Anterior cingulate cortex (tissue), 58 donors: ENCODE measurements around the gene TPX2.
A peak's percentile ranks its signal among the peaks of the same experiment; 100 is the strongest.

ENCODE experiments used
- DNase-seq, 58 donors: peaks; one replicate each; lab custom pipeline; 2025; lab: John Stamatoyannopoulos, UW

TPX2 gene

DNA sequence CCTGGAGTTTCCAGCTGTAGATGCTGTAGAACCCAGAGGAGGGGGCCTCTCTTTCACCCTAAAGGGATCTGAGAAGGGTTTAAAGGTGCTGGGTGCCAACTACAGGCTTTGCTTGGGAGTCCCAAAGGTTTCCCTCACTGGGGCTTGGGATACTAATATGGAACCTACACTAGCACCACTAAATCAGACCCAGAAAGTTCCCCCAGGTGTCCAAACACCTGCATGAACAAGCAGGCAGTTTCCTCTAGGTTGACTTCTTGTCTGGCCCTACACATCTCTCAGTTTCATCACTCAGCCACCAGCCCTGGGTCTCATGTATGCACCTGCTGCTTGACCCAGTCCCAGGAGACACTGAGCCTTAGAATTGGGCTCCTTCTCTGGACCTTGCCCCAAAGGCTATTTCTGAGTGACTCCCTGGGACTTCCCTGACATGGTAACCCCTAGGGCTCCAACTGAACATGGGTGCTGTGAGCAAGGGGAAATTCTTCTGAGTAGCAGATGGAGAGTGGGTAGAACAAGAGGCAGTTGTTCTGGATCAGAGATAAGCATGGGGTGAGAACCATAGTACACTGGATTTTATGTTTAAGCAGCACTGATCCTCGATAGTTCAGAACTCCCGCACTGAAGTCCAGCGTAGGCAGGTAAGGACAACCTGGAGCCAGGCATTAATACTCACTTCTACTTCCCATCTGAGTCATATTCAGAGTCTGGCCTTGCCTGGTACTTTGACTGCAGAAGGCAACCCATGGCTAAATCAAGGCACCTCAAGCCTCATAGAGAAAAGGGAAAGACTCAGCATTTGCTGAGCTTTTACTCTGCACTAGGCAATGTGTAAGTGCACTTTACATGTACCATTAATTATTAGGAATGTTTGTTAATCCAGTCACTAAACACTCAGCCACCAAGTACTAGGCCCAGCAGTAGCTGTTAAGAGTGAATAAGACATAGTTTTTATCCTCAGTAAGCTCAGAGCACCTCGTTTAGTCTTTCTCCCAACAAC, 33.2 kb upstream of the TPX2 start:
- DNase-seq: no peak

DNA sequence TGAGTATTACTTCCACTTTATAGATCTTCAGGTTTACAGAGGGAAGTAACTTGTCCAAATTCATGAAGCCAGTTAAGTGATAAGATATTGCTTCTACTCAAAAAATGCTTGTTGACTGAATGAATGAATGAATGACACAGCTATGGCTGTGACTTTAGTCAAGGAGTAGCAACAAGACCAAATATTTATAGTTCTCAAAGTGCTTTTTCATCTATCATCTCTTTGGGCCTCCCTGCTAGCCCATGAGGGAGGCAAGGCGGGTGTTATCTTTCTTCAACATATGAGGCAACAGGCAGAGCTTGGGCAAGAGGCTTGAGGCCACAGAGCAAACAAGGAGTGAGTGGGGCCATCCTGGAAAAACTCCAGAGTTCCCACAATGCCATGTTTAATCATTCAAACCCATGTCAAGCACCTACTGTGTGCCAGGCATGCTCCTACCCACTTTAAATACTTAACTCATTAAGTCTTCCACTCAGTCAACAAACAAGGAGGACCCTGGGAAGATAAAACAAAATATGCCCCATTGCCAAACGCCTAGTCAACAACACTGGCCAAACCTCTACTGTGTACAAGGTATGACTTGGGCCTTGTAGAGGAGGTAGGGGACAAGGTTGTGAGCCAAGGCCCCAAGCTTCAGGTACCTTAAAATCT, 32.4 kb upstream of the TPX2 start:
- no peak for DNase-seq

DNA sequence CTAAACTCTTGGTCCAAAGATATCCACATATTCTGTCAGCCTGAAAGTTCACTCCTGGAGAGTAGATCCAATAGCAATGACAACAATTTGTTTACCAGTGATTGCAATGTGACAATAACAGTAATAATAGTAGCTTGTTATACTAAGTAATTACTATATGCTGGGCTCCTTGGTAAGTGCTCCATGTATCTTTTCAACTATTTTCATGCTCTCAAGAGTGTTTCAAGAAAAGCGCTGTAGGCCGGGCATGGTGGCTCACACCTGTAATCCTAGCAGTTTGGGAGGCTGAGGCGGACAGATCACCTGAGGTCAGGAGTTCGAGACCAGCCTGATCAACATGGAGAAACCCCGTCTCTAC, 31.9 kb upstream of the TPX2 start:
- DNase-seq: no peak

DNA sequence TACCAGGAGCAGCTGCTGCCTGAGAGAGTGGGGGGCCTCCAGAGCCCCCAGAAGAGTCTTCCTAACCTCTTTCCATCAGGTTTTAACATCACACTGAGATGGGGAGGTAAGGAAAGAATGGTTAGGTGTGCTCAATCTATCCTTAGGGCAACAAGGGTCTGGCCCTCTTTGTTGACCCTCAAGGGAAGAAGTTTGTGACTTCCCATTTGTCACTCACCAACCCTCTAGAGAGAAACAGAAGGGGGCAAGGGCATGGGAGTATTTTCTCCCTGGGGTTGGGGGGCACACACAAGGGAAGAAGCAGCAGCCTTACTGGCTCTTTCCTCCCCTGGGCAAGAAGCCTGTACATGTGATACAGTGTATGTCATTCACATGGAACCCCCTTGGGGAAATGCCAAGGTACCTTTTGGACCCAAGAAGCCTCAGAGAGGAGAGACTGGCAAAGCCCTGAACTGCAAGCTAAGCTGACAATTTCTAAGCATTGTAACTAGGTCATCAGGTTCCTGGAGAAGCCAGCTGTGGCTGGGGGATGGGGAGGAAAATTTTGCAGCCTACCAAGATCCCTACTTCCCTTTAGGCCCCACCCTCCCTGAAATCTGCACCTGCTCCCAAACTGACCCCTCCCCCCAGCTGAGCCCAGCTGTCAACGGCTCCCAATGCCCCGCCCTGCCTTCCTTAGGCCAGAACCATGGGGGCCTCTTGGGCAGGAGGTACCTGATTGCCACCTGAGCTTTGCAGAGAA, 30.9 kb upstream of the TPX2 start:
- peak in 19 of 58 donors; percentile 5 to 54 (median 23) for DNase-seq

DNA sequence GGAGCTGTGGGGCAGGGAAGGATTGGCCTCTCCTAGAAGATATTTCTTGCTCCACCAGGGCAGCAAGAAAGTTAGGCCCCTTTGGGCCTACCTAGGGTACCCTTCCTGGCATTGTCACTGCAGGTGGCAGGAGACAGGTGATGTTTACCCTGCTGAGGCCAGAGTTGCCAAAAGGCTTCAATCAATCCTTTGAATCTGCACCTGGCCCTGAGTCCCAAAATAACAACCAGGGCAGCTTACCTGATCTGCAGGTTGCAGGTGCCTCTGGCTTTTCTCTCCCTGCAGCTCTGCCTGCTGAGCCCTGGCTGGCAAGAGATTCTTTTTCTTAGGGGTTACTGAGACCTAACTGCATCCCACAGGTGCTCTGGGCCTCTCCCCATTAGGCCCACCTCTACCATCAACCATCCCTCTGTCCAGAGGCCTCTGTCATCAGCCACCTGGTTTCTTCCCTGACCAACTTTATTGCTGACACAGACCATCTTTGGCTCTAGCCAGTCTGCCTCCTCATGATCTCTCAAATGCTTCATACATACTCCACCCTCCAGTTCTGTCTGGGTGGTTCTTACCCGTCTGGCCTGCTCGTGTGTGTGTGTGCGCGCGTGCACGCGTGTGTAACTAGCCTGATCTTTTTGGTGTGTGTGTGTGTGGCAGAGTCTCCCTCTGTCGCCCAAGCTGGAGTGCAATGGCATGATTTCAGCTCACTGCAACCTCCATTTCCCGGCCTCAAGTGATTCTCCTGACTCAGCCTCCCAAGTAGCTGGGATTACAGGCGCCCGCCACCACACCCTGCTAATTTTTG, 30.2 kb upstream of the TPX2 start:
- DNase-seq: no peak

DNA sequence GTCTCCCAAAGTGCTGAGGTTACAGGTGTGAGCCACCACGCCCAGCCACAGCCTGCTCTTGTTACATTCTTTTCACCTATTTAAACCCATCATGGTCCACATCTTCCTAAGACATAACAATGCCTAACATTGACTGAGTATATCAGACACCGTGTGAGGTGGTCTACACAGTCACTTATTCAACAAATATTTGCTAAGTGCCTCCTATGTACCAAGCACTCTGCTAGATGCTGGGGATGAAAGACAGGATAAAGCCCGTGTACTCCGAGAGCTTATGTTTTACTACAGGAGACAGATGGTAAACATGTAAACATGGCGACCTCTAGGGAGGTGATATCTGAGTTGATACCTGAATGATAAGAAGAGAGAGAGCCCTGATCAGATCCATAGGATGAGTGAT, 29.2 kb upstream of the TPX2 start:
- no peak for DNase-seq

DNA sequence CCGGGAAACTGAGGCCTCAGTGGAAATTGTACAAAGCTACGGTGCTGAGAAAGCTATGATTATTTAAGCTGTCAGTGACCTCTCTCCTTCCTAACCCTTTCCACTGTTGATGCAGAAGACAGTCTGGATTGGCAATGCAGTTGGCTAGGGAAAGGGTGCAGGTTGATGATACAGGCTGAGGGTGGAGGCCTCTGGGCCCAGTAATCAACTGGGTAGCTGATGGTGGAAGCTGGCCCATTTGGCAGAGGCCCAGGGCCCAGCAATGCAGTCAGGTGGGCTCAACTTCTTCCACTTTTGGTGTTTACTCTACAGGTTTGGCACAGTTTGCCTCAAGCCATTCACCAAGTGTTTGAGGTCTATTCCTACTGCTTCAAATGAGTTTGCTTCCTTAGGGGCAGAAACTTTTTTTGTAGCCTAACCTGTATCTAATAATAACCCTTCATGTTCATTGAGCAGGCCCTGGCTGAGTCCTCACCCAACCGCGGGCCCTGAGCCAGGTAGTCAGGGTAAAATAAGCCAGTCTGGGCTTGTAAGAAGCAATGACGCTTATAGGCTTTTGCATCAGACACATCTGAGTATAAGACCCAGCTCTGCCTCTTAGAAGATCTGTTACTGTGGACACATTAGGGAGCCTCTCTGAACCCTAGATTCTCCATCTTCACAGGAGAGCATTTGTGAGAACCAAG, 28.5 kb upstream of the TPX2 start:
- peak in 3 of 58 donors; percentile 4 to 24 (median 18) for DNase-seq

DNA sequence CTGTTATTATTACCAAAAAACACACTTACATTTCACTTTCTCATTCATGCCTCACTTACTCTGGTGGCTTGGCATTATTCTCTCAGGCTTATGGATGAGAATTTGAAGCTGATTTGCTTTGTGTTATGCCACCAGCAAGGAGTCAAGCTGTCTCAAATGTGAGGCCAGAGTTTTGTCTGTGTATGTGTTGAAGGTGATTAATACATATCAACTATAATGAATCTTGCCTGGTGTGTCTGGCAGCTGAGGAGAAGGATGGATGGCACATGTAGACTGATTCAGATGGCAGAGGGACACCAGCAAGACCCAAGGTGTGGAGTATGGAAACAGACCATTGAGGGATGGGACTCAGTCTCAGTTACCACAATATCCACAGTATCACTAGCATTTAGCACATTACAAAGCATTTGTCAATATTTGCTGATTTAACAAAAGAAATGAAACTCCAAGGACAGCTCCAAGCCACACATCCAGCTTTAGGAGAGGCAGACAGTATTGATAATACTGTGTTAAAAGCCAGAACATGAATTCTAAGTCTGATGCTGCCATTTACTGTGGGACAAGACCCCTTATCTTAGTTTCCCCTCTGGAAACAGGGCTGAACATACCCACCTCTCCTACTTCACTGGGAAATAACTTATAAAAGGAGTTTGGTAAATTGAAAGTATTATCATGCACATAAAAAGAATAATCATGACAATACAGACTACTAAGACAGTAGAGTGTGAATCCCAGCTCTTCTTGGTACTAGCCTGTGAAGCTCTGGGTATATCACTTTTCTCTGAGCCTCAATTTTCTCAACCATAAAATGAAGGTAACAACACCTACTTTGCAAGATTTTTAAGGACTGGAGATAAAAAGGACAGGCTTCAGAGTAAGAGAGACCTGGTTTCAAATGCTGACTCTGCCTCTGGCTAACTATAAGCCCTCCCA, 27.6 kb upstream of the TPX2 start:
- peak in 1 of 58 donors; percentile 13 for DNase-seq

DNA sequence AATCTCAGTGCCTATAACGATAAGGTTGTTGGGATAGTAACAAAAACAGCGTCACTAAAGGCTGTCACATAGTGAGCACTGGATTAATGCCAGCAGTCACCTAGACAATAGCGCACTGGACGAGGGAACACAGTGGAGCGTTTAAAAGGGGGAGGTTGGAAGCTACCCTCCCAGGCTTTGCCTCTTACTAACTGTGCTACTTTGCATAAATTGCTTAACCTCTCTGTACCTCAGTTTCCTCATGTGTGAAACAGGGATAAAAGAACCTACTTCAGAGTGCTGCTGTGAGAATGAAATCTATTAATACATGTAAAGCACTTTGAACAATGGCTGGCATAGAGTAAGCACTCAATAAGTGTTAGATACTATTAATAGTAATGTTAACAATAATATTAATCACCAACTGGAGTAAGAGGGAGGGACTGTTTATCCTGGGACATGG, 27.0 kb upstream of the TPX2 start:
- peak in 8 of 58 donors; percentile 7 to 44 (median 25) for DNase-seq

DNA sequence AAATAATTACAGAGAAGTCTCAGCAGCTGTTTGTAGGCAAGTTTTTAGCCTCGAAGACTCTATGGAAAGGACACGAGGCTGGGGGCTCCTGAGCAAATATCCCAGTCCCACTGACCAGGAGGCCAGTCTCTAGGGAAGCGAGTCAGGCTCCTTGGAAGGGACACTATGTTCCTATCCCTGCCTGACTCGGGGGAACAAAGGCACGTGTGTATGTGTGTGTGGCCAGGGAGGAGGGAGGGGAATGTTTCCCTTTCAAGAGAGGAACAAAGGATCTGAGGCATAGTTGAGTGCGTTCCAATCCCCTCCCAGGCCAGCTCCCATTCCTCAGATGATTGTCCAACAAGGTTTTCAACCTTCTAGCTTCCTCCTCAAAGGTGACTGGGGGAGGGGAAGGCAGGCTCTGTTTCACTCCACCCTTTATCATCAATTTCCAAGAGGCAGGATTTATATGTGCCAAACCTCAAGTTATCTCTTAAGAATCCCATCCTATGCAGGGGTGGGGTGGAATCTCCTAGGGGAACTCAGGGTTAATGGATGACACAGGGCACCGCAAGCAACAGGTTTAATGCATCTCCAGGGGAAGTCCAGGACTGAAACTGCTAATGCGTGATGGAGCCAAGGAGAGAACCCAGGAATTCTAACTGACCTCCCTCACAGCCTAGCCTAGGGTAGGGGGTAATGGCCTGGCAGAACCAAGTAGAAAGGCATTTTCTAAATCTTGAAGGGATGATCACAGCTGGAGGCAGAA, 26.4 kb upstream of the TPX2 start:
- peak in 53 of 58 donors; percentile 10 to 92 (median 70) for DNase-seq

DNA sequence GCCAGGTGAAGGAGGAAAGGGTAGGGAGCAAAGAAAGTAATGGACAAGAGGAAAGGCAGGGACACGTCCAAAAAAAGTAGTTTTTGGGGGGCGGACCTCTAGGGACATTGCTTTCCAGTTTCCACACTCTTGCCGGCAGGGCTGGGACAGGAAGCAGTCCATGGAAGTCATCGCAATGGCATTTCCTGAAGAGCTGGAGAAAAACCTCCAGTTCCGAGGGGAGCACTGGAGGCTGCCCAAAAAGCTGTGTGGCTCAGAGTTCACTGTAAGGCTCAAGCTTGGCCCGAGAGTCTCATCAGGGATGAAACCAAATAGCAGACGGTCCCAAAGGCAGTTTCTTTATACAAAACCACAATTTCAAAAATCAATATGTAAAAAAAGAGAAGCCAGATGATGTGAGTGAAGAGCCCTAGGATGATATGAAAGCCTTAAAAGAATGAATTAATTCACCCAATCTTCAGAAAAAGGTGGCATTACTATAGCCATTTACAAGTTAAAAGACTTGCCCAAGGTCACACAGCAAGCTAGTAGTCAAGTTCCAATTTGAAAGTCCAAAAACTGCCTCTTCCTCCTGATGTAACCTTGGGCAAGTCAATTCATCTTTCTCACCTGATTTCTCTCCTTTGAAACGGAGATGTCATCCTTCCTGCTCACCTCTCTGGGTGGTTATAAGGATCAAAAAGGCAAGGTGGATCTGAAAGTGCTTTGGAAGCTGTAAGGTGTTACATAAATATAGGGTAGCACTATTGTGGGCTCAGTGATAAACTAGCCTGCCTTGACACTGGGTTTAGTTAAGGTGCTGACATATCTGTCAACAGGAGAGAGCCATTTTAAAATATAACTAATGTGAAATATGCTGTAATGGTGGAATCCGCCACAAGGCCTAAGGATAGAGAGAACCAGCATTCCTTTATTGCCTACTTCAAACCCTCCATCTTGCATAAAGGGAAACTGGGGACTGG, 25.5 kb upstream of the TPX2 start:
- DNase-seq: peak in 2 of 58 donors; percentile 21 to 26

DNA sequence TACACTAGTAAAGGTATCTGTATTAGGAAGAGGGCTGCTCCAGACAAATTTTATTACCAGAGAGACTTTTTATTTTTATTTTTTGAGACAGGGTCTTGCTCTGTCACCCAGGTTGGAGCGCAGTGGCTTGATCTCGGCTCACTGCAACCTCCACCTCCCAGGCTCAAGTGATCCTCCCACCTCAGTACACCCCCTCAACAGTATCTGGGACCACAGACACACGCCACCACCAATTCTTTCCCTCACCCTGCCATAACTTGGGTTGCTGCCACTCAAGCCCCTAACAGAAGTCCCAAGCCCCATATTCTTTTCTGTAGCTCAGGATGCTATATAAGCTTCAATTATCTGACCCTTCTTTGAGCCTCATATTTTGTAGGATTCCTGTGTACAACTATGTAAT, 23.3 kb upstream of the TPX2 start:
- DNase-seq: no peak

DNA sequence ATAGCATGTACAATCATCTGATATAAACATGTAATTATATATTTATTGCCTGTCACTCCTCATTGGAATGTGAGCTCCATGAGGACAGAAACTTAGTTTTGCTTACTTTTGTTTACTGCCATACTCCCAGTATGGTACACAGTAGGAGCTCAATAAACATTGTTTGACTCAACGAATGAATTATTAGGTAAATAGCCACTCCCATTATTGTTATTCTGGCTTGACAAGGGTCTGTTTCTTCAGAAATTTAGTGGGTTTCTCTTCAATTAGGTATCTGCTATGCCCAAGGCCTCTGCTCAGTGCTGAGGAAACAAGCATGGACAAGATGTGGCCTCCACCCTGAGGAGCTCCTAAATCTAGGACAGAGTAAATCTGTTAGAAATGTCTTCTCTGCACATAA, 22.7 kb upstream of the TPX2 start:
- no peak for DNase-seq

DNA sequence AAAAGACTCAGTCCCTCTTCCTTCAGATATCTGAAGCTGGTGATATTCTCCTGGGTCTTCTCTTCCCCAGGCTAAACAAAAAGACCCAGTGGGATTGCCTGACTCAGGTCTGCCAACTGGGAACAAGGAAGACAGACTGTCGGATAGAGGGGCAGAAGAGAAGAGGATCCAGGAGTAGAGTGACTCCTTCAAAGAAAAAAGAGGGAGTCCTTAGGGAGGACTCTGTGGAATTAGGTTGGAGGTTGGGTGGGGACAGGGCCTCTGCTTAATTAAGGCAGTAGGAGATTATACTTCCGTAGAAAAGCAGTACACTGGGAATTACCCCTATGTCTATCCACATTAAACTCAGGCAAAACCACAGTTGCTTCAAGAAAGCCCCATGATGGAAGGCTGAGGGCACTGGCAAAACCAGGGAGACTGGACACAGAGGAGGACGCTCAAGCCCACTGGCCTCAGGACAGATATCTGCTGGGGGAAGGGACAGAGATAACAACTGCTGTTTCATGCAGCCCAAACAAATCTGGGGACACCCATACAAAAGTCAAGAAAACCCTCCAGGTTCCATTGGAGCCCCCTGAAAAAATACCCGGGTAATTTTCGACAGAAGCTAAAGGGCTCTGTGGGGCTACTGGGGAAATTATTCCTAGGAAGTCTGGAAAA, 22.1 kb upstream of the TPX2 start:
- DNase-seq: no peak

DNA sequence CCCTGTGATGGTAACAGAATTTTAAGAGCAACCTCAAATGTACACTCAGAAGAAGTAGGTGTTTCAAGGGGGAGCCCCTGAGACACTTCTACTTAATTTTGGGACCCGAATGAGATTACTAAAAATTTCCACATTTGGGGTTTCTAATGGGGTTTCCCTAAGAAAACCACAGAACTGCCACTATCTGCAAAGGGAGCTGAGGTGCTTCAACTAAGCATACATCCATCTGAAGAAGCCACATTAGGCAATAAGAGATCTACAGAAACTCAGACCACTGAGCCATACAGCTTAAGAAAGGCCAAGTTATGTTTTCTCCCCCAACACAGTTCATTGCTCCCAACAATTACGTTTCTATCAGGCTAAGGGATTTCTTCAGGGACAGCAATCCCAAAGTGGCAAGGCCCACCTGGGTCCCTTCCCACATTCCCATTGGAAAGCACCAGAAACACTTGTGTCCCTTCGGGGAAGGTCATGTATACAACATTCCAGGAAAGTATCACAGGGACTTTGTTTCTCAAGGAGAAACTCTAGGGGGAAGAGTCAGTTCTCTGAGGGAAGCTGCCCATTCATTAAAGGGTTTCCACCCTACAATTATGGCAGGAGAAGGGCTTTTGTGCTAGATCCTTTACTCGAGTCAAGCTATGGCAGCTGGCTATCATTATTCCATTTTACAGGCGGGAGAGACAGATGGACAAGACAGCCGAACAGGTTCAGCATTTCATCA, 21.4 kb upstream of the TPX2 start:
- no peak for DNase-seq
